SIG-M5 (cell line): ENCODE results near the gene RFX5.
A peak's percentile ranks its signal among the peaks of the same experiment; 100 is the strongest.
"Not testable (repeated sequence)": the region's sequence is repeated elsewhere in the genome, so short reads cannot be mapped to it uniquely, and the experiment has no call there.

Source experiments
- DNase-seq: peaks from one replicate; lab custom pipeline; 2025; lab: John Stamatoyannopoulos, UW

Gene RFX5

GRCh38 chr1:151346769-151347522, at the start of gene RFX5:
Gene RFX5, minus strand, starts transcription at chr1:151347252. Its CDS starts 932 bp downstream, at chr1:151346320.
- peak; percentile 99 for DNase-seq

- not testable (repeated sequence) for DNase-seq
Measured at GRCh38 chr1:151396265-151396664, 49.2 kb upstream of the RFX5 start.

GRCh38 chr1:151393583-151393982, 46.5 kb upstream of the RFX5 start:
- DNase-seq, result no peak

GRCh38 chr1:151391079-151391563, 44.1 kb upstream of the RFX5 start:
- no peak for DNase-seq

- not testable (repeated sequence) for DNase-seq
Measured at GRCh38 chr1:151390221-151391078, 43.4 kb upstream of the RFX5 start.

GRCh38 chr1:151386002-151386401, 39.0 kb upstream of the RFX5 start:
- no peak for DNase-seq

GRCh38 chr1:151384584-151384983, 37.5 kb upstream of the RFX5 start:
- DNase-seq, result no peak

- DNase-seq, result no peak
Measured at GRCh38 chr1:151377150-151377884, 30.3 kb upstream of the RFX5 start.

GRCh38 chr1:151373196-151373595, 26.1 kb upstream of the RFX5 start:
- DNase-seq, result no peak

- DNase-seq, result no peak
Measured at GRCh38 chr1:151372058-151372934, 25.2 kb upstream of the RFX5 start, which contains the start of gene SELENBP1. Gene SELENBP1, minus strand, starts transcription at chr1:151372705. Its CDS starts 64 bp downstream, at chr1:151372641.

- DNase-seq, result no peak
Measured at GRCh38 chr1:151371370-151372057, 24.5 kb upstream of the RFX5 start.

- no peak for DNase-seq
Measured at GRCh38 chr1:151370211-151370911, 23.3 kb upstream of the RFX5 start.

- no peak for DNase-seq
Measured at GRCh38 chr1:151369621-151370048, 22.6 kb upstream of the RFX5 start.

- DNase-seq, result no peak
Measured at GRCh38 chr1:151369302-151369610, 22.2 kb upstream of the RFX5 start.

- no peak for DNase-seq
Measured at GRCh38 chr1:151368393-151369301, 21.6 kb upstream of the RFX5 start.

- DNase-seq, result no peak
Measured at GRCh38 chr1:151367658-151368392, 20.8 kb upstream of the RFX5 start.

- DNase-seq, result no peak
Measured at GRCh38 chr1:151364996-151365395, 17.9 kb upstream of the RFX5 start.
